ENCODE results near the gene SGMS1. TPM values are rescaled to one million over a fixed set of nuclear protein-coding genes. Genes with fewer than 3 reads are reported as not detected.
"Not testable (repeated sequence)": the region's sequence is repeated elsewhere in the genome, so short reads cannot be mapped to it uniquely, and the experiment has no call there.

Gene SGMS1
- polyA plus RNA-seq, 1 experiment: 21.1 TPM

DNA sequence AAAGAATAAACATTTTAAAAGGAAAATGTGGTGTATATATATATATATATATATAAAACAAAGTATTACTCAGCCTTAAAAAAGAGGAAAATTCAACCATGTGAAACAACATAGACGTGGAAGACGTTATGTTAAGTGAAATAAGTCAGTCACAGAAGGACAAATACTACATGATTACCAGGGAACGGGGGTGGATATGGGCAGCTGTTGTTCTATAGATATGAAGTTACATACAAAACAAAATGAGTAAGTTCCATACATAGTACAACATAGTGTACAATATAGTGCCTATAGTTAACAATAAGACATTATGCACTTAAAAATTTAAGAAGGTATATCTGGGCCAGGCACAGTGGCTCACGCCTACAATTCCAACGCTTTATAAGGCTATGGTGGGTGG, 48.8 kb downstream of the SGMS1 start:
- ChIA-PET POLR2A (no interaction called here), CTCF (interaction anchor here (0.7 to 1.1 kb wide), 2 partner anchors 14 to 179 kb away, joined by 3 read pairs; no protein-coding TSS in a partner anchor)
- DNase-seq (ENCODE audit: low read depth): no peak
- no peak overlapping the region for H3K4me3 ChIP-seq (ENCODE audit: low read depth, low read length)
- no peaks in the 10 kb centered on the region for H3K36me3 ChIP-seq (ENCODE audit: control insufficient read depth, insufficient read depth, low read length)
- no peaks in the 10 kb centered on the region for H3K27me3 ChIP-seq (ENCODE audit: control insufficient read depth, insufficient read depth, low read length)
- TF ChIP-seq, protein P1, sequence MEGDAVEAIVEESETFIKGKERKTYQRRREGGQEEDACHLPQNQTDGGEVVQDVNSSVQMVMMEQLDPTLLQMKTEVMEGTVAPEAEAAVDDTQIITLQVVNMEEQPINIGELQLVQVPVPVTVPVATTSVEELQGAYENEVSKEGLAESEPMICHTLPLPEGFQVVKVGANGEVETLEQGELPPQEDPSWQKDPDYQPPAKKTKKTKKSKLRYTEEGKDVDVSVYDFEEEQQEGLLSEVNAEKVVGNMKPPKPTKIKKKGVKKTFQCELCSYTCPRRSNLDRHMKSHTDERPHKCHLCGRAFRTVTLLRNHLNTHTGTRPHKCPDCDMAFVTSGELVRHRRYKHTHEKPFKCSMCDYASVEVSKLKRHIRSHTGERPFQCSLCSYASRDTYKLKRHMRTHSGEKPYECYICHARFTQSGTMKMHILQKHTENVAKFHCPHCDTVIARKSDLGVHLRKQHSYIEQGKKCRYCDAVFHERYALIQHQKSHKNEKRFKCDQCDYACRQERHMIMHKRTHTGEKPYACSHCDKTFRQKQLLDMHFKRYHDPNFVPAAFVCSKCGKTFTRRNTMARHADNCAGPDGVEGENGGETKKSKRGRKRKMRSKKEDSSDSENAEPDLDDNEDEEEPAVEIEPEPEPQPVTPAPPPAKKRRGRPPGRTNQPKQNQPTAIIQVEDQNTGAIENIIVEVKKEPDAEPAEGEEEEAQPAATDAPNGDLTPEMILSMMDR (IDR thresholded peaks at IDR 0.05; ENCODE audit: insufficient read depth, low read depth, low read length): no peak

DNA sequence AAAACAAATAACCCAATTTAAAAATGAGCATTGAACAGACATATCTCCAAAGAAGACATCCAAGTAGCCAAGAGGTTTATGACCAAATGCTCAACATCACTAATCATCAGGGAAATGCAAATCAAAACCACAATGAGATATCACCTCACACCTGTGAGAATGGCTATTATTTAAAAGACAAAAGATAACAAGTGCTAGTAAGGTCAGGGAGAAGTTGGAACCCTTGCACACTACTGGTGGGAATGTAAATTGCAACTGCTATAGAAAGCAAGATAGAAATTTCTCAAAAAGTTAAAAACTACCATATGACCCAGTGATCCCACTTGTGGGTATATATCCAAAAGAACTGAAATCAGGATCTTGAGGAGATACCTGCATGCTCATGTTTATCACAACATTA, 49.5 kb downstream of the SGMS1 start:
- ChIA-PET CTCF (no interaction called here), POLR2A (no interaction called here)
- DNase-seq (ENCODE audit: low read depth): no peak
- Histone ChIP-seq H3K27me3 (ENCODE audit: control insufficient read depth, insufficient read depth, low read length) (no peaks in the 10 kb centered on the region), H3K36me3 (ENCODE audit: control insufficient read depth, insufficient read depth, low read length) (no peaks in the 10 kb centered on the region), H3K4me3 (ENCODE audit: low read depth, low read length) (no peak overlapping the region)
- TF ChIP-seq, protein P1 (IDR thresholded peaks at IDR 0.05; ENCODE audit: insufficient read depth, low read depth, low read length): 0 out of 2 replicates have a peak, but pooled peaks have one; percentile 15

DNA sequence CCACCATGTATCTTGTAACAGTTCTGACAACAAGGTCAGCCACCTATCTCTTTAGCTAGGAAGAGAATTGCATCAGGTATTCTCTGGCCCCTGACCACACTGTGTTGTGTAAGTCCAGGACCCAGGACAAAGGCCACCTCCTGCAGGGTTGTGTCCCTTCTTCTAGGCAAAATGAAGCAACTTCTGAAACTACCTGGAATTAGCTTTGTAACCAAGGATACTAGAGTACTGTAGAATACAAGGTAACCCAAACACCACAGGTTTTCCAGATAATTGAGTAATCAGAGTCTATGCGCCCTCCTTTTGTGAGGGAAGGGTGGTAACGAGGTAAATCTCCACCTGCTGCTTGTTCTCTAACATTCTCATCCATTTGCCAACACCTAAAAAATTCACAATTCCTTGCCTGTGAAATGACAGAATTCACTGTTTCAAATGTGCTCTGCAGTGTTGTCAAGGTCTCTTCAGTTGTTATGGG, 51.7 kb downstream of the SGMS1 start:
- CTCF ChIA-PET: no interaction called here
- POLR2A ChIA-PET: no interaction called here

DNA sequence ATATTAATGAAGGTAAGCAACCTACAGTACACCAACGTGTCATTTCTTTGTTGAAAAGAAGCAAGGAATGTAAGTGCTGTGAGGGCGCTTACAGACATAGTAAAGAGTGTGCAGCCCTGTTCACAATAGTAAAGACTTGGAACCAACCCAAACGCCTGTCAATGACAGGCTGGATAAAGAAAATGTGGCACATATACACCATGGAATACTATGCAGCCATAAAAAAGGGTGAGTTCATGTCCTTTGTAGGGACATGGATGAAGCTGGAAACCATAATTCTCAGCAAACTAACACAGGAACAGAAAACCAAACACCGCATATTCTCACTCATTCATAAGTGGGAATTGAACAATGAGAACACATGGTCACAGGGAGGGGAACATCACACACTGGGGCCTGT, 55.0 kb downstream of the SGMS1 start:
- CTCF ChIA-PET: interaction anchor here (1.5 kb wide), 1 partner anchor 9 kb away, joined by 6 read pairs; no protein-coding TSS in a partner anchor
- POLR2A ChIA-PET; H3K27me3 ChIP-seq (ENCODE audit: control insufficient read depth, insufficient read depth, low read length); DNase-seq (ENCODE audit: low read depth); H3K36me3 ChIP-seq (ENCODE audit: control insufficient read depth, insufficient read depth, low read length); H3K4me3 ChIP-seq (ENCODE audit: low read depth, low read length): not testable (repeated sequence)

More for the DNA sequence above, 51.7 kb downstream of the SGMS1 start:
- Histone ChIP-seq H3K4me3 (ENCODE audit: low read depth, low read length) (no peak overlapping the region), H3K27me3 (ENCODE audit: control insufficient read depth, insufficient read depth, low read length) (no peaks in the 10 kb centered on the region), H3K36me3 (ENCODE audit: control insufficient read depth, insufficient read depth, low read length) (no peaks in the 10 kb centered on the region)
- TF ChIP-seq, protein P1 (IDR thresholded peaks at IDR 0.05; ENCODE audit: insufficient read depth, low read depth, low read length): no peak
- no peak for DNase-seq (ENCODE audit: low read depth)

DNA sequence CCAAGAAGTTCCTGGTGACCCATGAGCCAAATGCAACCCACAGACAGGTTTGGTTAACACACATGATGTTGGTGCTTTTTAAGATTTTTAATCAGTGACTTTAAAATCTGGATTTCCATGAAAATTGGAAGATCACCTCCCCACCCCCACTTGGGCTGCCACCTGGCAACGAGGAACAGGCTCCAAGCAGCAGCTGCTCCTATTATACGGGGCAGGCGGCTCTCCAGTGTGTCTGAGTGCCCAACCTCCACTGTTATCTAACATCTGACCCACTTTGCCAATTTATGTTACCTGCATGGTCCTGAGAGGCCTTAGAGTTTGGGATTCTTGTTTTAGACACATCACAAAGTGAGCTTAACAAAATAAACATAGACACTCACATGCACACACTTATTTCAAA, 56.4 kb downstream of the SGMS1 start:
- POLR2A ChIA-PET: no interaction called here
- H3K36me3 ChIP-seq (ENCODE audit: control insufficient read depth, insufficient read depth, low read length): no peaks in the 10 kb centered on the region
- CTCF ChIA-PET: no interaction called here
- no peak overlapping the region for H3K4me3 ChIP-seq (ENCODE audit: low read depth, low read length)
- TF ChIP-seq, protein P1 (IDR thresholded peaks at IDR 0.05; ENCODE audit: insufficient read depth, low read depth, low read length): no peak
- no peaks in the 10 kb centered on the region for H3K27me3 ChIP-seq (ENCODE audit: control insufficient read depth, insufficient read depth, low read length)
- DNase-seq (ENCODE audit: low read depth): no peak

DNA sequence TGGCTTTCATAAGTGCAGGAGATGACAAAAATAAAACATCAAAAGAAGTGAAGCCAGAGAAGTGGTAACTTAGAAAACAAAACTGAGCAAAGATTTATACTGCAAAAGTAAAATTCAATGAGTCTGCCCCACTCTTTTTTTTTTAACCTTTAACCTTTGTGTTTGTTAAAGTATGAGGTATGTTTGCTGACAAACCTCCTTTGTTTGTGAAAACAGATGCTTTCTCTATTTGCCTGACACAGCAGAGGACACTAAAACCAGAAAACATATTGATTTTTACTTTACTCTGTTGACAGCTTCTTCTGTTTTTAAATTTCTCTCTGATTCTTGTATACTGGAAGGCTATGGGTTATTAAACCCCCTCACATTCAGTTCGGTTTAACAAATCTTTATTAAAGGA, 57.6 kb downstream of the SGMS1 start:
- no peak for DNase-seq (ENCODE audit: low read depth)
- TF ChIP-seq, protein P1 (IDR thresholded peaks at IDR 0.05; ENCODE audit: insufficient read depth, low read depth, low read length): no peak
- CTCF ChIA-PET: no interaction called here
- POLR2A ChIA-PET: no interaction called here
- no peaks in the 10 kb centered on the region for H3K27me3 ChIP-seq (ENCODE audit: control insufficient read depth, insufficient read depth, low read length)
- H3K36me3 ChIP-seq (ENCODE audit: control insufficient read depth, insufficient read depth, low read length): no peaks in the 10 kb centered on the region
- no peak overlapping the region for H3K4me3 ChIP-seq (ENCODE audit: low read depth, low read length)
